ENCODE measurements around the gene TMPRSS5. TPM values are rescaled to one million over a fixed set of nuclear protein-coding genes. Genes with fewer than 3 reads are reported as not detected.

Gene TMPRSS5
- total RNA-seq, 1 experiment from 2014 or later: 1.5 TPM

DNA sequence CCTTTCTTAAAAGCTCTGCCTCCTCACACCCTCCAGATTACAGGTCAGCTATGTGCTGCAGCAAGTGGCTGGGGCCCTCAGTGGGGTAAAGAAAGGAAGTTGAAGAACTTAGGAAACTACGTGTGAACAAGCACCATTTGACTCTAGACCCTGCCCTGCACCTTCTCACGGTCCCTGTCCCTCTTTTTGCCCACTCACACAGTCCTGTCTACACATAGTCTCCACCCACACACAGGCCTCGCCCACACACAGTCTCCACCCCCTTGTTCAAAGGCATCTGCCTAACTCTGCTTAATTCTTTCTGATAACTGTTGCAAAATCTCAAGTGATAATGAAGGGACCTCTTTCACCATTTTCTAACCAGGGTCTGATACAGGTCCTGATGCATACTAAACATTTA is 59.0 kb downstream of the TMPRSS5 start:
- no peak overlapping the region for H3K27ac ChIP-seq (ENCODE audit: low read depth, low read length, poor library complexity, severe bottlenecking)
- H3K9me3 ChIP-seq (ENCODE audit: low read depth, low read length, poor library complexity, severe bottlenecking): no peaks in the 10 kb centered on the region
- no peaks in the 10 kb centered on the region for H3K4me1 ChIP-seq (ENCODE audit: insufficient read depth, low read length, poor library complexity, severe bottlenecking)
- TF ChIP-seq, protein P1, sequence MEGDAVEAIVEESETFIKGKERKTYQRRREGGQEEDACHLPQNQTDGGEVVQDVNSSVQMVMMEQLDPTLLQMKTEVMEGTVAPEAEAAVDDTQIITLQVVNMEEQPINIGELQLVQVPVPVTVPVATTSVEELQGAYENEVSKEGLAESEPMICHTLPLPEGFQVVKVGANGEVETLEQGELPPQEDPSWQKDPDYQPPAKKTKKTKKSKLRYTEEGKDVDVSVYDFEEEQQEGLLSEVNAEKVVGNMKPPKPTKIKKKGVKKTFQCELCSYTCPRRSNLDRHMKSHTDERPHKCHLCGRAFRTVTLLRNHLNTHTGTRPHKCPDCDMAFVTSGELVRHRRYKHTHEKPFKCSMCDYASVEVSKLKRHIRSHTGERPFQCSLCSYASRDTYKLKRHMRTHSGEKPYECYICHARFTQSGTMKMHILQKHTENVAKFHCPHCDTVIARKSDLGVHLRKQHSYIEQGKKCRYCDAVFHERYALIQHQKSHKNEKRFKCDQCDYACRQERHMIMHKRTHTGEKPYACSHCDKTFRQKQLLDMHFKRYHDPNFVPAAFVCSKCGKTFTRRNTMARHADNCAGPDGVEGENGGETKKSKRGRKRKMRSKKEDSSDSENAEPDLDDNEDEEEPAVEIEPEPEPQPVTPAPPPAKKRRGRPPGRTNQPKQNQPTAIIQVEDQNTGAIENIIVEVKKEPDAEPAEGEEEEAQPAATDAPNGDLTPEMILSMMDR (conservative IDR thresholded peaks at IDR 0.05; ENCODE audit: low read depth, low read length): no peak
- TF ChIP-seq EZH2 (IDR thresholded peaks at IDR 0.05; ENCODE audit: borderline replicate concordance, low read depth, low read length, poor library complexity, severe bottlenecking): no peak
- no peaks in the 10 kb centered on the region for H3K36me3 ChIP-seq (ENCODE audit: insufficient read depth, low read length, poor library complexity, severe bottlenecking)
- H3K27me3 ChIP-seq (replicated peaks; ENCODE audit: insufficient read depth, low read depth, low read length, poor library complexity): peaks cover 7% of the 10 kb centered on the region
- ChIA-PET CTCF (no interaction called here), POLR2A (ENCODE audit: low non-redundant PET) (no interaction called here)
- no TSS peak for BruUV-seq (replicated peaks)
- DNase-seq (ENCODE audit: low spot score): no peak
- intact Hi-C loops (cut with micrococcal nuclease; ENCODE audit: unreplicated experiment): no loop called here
- no peak overlapping the region for H3K4me3 ChIP-seq (ENCODE audit: low read depth, low read length, poor library complexity, severe bottlenecking)

DNA sequence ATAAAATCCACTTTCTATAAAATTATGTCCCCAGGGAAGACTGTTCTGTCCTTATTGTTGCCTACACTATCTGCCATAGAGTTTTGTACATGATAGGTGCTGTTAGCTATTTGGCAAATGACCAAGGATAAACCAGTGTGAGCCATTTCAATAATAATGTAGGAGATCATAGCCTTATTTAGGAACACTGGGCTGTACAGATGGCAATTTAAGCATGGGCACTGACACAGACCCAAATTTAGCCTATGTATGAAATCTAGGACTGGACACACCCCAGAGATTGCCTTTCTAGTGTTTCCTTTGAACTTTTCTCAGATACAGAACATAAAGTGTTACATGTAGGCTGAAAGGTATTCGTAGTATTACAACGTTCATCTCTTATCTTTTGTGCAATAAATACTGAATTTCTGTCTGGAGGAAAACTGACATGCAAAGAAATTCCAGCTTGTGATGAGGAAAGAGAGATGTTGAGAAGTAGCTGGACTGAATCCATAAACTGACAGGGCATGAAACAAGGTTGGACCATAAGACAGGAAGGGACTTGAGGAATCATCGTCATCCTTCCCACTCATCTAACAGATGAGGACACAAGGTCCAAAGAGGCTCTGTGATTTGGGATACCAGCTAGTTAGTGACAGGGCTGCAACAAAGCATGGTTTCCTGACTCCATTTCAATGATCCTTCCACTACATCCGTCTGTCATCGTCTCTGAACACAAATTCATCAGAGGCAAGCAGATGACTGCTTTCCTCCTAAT is 60.3 kb downstream of the TMPRSS5 start:
- Histone ChIP-seq H3K36me3 (ENCODE audit: insufficient read depth, low read length, poor library complexity, severe bottlenecking) (no peaks in the 10 kb centered on the region), H3K27me3 (replicated peaks; ENCODE audit: insufficient read depth, low read depth, low read length, poor library complexity) (peaks cover 7% of the 10 kb centered on the region), H3K9me3 (ENCODE audit: low read depth, low read length, poor library complexity, severe bottlenecking) (no peaks in the 10 kb centered on the region), H3K27ac (ENCODE audit: low read depth, low read length, poor library complexity, severe bottlenecking) (no peak overlapping the region), H3K4me3 (ENCODE audit: low read depth, low read length, poor library complexity, severe bottlenecking) (no peak overlapping the region), H3K4me1 (ENCODE audit: insufficient read depth, low read length, poor library complexity, severe bottlenecking) (no peaks in the 10 kb centered on the region)
- ChIA-PET POLR2A (ENCODE audit: low non-redundant PET) (no interaction called here), CTCF (no interaction called here)
- no peak for DNase-seq (ENCODE audit: low spot score)
- no peak for TF ChIP-seq EZH2 (IDR thresholded peaks at IDR 0.05; ENCODE audit: borderline replicate concordance, low read depth, low read length, poor library complexity, severe bottlenecking)
- TF ChIP-seq, protein P1 (conservative IDR thresholded peaks at IDR 0.05; ENCODE audit: low read depth, low read length): no peak
- no TSS peak for BruUV-seq (replicated peaks)
- intact Hi-C loops (cut with micrococcal nuclease; ENCODE audit: unreplicated experiment): no loop called here

DNA sequence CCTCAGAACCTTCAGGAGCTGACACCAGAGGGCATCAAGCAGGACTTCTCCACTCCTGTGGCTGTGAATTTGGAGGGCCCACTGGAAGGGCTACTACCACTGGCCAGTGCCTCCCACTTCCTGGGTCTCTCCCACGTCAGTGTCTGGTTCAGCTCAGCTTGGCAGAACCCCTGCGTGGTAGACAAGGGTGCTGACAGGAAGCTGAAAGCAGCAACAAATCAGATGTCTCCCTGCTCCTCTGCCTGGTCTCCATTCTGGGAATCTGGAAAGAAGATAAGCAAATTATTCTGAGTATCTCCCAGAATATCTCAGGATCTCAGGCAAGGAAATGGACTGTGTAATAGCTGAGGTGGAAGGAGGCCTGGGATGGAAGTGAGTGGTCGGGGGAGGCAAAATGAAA is 61.5 kb downstream of the TMPRSS5 start:
- no peaks in the 10 kb centered on the region for H3K4me1 ChIP-seq (ENCODE audit: insufficient read depth, low read length, poor library complexity, severe bottlenecking)
- H3K9me3 ChIP-seq (ENCODE audit: low read depth, low read length, poor library complexity, severe bottlenecking): no peaks in the 10 kb centered on the region
- ChIA-PET CTCF (no interaction called here), POLR2A (ENCODE audit: low non-redundant PET) (no interaction called here)
- H3K36me3 ChIP-seq (ENCODE audit: insufficient read depth, low read length, poor library complexity, severe bottlenecking): no peaks in the 10 kb centered on the region
- BruUV-seq (replicated peaks): no TSS peak
- peaks cover 7% of the 10 kb centered on the region for H3K27me3 ChIP-seq (replicated peaks; ENCODE audit: insufficient read depth, low read depth, low read length, poor library complexity)
- TF ChIP-seq, protein P1 (conservative IDR thresholded peaks at IDR 0.05; ENCODE audit: low read depth, low read length): no peak
- no peak for TF ChIP-seq EZH2 (IDR thresholded peaks at IDR 0.05; ENCODE audit: borderline replicate concordance, low read depth, low read length, poor library complexity, severe bottlenecking)
- intact Hi-C loops (cut with micrococcal nuclease; ENCODE audit: unreplicated experiment): no loop called here
- no peak overlapping the region for H3K27ac ChIP-seq (ENCODE audit: low read depth, low read length, poor library complexity, severe bottlenecking)
- no peak for DNase-seq (ENCODE audit: low spot score)
- H3K4me3 ChIP-seq (ENCODE audit: low read depth, low read length, poor library complexity, severe bottlenecking): no peak overlapping the region

All from A673 (cell line).